ENCODE results near the gene HSD17B1. TPM values are rescaled to one million over a fixed set of nuclear protein-coding genes. Genes with fewer than 3 reads are reported as not detected.
A peak's percentile ranks its signal among the peaks of the same experiment; 100 is the strongest.

HSD17B1 gene
- total RNA-seq, 4 donors from 2014 or later = 0.33 to 0.66 (median 0.47) TPM; not detected in 1

DNA sequence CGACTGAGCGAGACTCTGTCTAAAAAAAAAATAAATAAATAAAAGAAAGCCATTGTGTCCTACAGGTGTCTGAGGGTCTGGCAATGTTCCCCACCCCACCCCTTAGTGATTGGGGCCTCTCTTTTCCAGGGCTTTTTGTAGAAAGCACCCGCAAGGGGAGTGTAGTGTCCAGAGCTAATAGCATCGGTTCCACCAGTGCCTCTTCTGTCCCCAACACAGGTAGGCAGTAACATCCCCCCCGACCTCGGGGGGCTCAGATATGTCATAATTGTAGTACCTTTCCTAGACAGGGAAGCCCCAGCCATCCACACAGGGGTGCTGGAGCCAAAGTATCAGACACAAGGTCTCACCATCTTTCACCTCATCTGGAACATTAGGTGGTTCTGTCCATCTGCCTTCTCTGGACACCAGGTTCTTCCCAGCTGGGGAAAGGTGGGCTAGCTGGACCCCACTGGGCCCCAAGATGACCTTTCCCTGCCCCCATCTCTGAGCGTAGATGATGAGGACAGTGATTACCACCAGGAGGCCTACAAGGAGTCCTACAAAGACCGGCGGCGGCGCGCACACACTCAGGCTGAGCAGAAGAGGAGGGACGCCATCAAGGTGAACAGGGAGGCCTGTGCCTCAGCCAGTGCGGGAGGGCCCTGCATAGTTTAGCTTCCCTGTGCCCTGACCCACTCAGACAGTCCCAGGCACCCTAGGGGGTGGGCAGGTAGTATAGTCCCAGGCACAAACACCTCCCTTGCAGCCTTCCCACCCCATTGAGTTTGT is 15.8 kb downstream of the HSD17B1 start:
- Histone ChIP-seq H3K36me3 (peaks cover 2 to 73% of the 10 kb centered on the region in 2 donors), H3K27ac (peak overlapping the region; percentile 91 to 97 (median 94)), H3K9me3 (no peaks in the 10 kb centered on the region), H3K27me3 (no peaks in the 10 kb centered on the region), H3K4me3 (no peak overlapping the region), H3K4me1 (peaks cover 18 to 28% of the 10 kb centered on the region in 2 donors)
- TF ChIP-seq POLR2A (IDR thresholded peaks at IDR 0.05) = no peak
- TF ChIP-seq, protein P1, sequence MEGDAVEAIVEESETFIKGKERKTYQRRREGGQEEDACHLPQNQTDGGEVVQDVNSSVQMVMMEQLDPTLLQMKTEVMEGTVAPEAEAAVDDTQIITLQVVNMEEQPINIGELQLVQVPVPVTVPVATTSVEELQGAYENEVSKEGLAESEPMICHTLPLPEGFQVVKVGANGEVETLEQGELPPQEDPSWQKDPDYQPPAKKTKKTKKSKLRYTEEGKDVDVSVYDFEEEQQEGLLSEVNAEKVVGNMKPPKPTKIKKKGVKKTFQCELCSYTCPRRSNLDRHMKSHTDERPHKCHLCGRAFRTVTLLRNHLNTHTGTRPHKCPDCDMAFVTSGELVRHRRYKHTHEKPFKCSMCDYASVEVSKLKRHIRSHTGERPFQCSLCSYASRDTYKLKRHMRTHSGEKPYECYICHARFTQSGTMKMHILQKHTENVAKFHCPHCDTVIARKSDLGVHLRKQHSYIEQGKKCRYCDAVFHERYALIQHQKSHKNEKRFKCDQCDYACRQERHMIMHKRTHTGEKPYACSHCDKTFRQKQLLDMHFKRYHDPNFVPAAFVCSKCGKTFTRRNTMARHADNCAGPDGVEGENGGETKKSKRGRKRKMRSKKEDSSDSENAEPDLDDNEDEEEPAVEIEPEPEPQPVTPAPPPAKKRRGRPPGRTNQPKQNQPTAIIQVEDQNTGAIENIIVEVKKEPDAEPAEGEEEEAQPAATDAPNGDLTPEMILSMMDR (IDR thresholded peaks at IDR 0.05 in 4 of 5, conservative IDR thresholded peaks at IDR 0.05 in 1 of 5) = no peak
- intact Hi-C loops (cut with DNase I; ENCODE audit: low total_unique reads) (no loop called here), in situ Hi-C loops (cut with MboI; ENCODE audit: low sequenced_read_pairs in 4 of 4) (no loop called here)
- no peak for DNase-seq
- ATAC-seq = no peak

DNA sequence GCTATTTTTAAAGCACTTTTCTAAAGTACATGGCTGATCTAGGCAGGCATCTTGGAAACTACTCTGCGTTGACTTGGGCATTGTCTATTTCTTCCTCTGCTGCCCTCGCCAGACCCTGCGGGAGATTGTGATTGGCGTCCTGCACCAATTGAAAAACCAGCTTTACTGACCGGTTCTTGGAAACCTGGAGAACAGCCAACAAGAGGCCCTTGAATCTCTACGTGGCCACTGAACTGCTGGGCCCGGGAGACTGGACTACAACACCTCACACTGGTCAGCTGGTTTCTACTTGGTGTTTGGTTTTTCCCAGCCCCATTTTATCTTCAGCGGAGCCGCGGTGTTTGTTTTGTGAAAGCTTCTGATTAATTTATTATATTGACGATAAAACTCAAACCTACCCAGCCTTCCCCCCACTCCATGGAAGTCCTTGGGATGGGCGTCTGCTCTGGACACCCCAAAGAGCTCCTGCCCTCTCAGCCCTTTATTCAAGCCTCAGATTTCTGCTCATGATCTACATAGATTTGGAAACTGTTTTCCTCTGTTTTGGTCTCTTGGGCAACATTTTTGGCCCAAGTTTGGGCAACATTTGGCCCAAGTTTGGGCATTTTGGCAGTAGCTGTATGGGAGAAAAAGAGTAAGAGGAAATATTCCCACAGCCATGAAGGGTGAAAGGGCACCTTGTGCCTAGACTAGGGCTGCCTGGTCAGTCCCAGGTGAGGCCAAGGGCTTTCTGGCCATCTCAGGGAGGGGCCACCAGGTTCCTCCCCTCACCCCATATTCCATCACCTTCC is 18.9 kb downstream of the HSD17B1 start:
- in situ Hi-C loops (cut with MboI; ENCODE audit: low sequenced_read_pairs in 4 of 4) (no loop called here), intact Hi-C loops (cut with DNase I; ENCODE audit: low total_unique reads) (no loop called here)
- TF ChIP-seq POLR2A (IDR thresholded peaks at IDR 0.05) = no peak
- TF ChIP-seq, protein P1 (IDR thresholded peaks at IDR 0.05 in 4 of 5, conservative IDR thresholded peaks at IDR 0.05 in 1 of 5) = no peak
- no peaks in the 10 kb centered on the region for H3K27me3 ChIP-seq
- H3K9me3 ChIP-seq = no peaks in the 10 kb centered on the region
- ATAC-seq (no peak), DNase-seq (no peak)
- H3K27ac ChIP-seq = peak overlapping the region in 1 of 4 donors; percentile 34
- peaks cover 2 to 69% of the 10 kb centered on the region in 2 donors for H3K36me3 ChIP-seq
- peaks cover 5 to 10% of the 10 kb centered on the region in 2 donors for H3K4me1 ChIP-seq
- no peak overlapping the region for H3K4me3 ChIP-seq

GRCh38 chr17:42573095-42573494 is 20.4 kb downstream of the HSD17B1 start:
- no peak for DNase-seq
- intact Hi-C loops (cut with DNase I; ENCODE audit: low total_unique reads) = no loop called here
- no peak overlapping the region for H3K27ac ChIP-seq

GRCh38 chr17:42574463-42574862 is 21.7 kb downstream of the HSD17B1 start:
- Histone ChIP-seq H3K27me3 (no peaks in the 10 kb centered on the region), H3K36me3 (peaks cover 2 to 58% of the 10 kb centered on the region in 2 donors), H3K4me1 (peaks cover 12 to 18% of the 10 kb centered on the region in 2 donors), H3K27ac (no peak overlapping the region), H3K9me3 (no peaks in the 10 kb centered on the region), H3K4me3 (no peak overlapping the region)
- in situ Hi-C loops (cut with MboI; ENCODE audit: low sequenced_read_pairs in 4 of 4) (no loop called here), intact Hi-C loops (cut with DNase I; ENCODE audit: low total_unique reads) (no loop called here)
- TF ChIP-seq POLR2A (IDR thresholded peaks at IDR 0.05) = no peak
- TF ChIP-seq, protein P1 (IDR thresholded peaks at IDR 0.05 in 4 of 5, conservative IDR thresholded peaks at IDR 0.05 in 1 of 5) = no peak
- DNase-seq (no peak), ATAC-seq (no peak)

More at GRCh38 chr17:42573095-42573494, 20.4 kb downstream of the HSD17B1 start:
- H3K36me3 ChIP-seq = peaks cover 2 to 69% of the 10 kb centered on the region in 2 donors
- in situ Hi-C loops (cut with MboI; ENCODE audit: low sequenced_read_pairs in 4 of 4) = no loop called here
- no peaks in the 10 kb centered on the region for H3K9me3 ChIP-seq
- peaks cover 5 to 11% of the 10 kb centered on the region in 2 donors for H3K4me1 ChIP-seq
- H3K27me3 ChIP-seq = no peaks in the 10 kb centered on the region
- no peak for ATAC-seq
- H3K4me3 ChIP-seq = no peak overlapping the region
- TF ChIP-seq, protein P1 (IDR thresholded peaks at IDR 0.05 in 4 of 5, conservative IDR thresholded peaks at IDR 0.05 in 1 of 5) = no peak
- no peak for TF ChIP-seq POLR2A (IDR thresholded peaks at IDR 0.05)
